Astrocyte (in vitro differentiated cells and primary cell): ENCODE measurements around the gene NR2F2. TPM values are rescaled to one million over a fixed set of nuclear protein-coding genes. Genes with fewer than 3 reads are reported as not detected.

Source experiments
- DNase-seq: peaks from one replicate; pipeline ENCODE4 v3.0.0-alpha.2; 2010; ENCODE audit warnings: low read depth
- FAIRE-seq: peaks from 2 replicates; lab custom pipeline; 2011; peaks lifted over from hg19 to GRCh38; lab: Jason Lieb, UNC
- H2AFZ ChIP-seq: 2 replicates; pipeline ENCODE4 v1.6.0; 2012; ENCODE audit warnings: low read depth, low read length, inconsistent platforms
- H3K27ac ChIP-seq: 2 replicates; pipeline ENCODE4 v1.5.1; 2011; ENCODE audit warnings: low read depth, low read length, inconsistent platforms
- H3K27me3 ChIP-seq: 2 replicates; pipeline ENCODE4 v1.6.0; 2011; ENCODE audit warnings: low read length, inconsistent platforms; ENCODE audit not compliant: insufficient read depth
- H3K36me3 ChIP-seq: 2 replicates; pipeline ENCODE4 v1.5.1; 2011; ENCODE audit warnings: low read length, inconsistent platforms; ENCODE audit not compliant: insufficient read depth
- H3K4me1 ChIP-seq: 2 replicates; pipeline ENCODE4 v1.5.1; 2011; ENCODE audit warnings: low read length, inconsistent platforms; ENCODE audit not compliant: insufficient read depth
- H3K4me2 ChIP-seq: 2 replicates; pipeline ENCODE4 v1.6.0; 2012; ENCODE audit warnings: low read length, inconsistent platforms
- H3K4me3 ChIP-seq: 2 replicates; pipeline ENCODE4 v1.5.1; 2011; ENCODE audit warnings: low read depth, mild to moderate bottlenecking, low read length, inconsistent platforms; ENCODE audit not compliant: insufficient read depth
- H3K79me2 ChIP-seq: 2 replicates; pipeline ENCODE4 v1.6.0; 2012; ENCODE audit warnings: mild to moderate bottlenecking, low read length, inconsistent platforms; ENCODE audit not compliant: insufficient read depth
- H3K9ac ChIP-seq: 2 replicates; pipeline ENCODE4 v1.6.0; 2012; ENCODE audit warnings: mild to moderate bottlenecking, low read length, inconsistent platforms
- H3K9me3 ChIP-seq: 2 replicates; pipeline ENCODE4 v1.5.1; 2012; ENCODE audit warnings: low read depth, mild to moderate bottlenecking, low read length, inconsistent platforms; ENCODE audit not compliant: insufficient read depth
- H4K20me1 ChIP-seq: 2 replicates; pipeline ENCODE4 v1.6.0; 2012; ENCODE audit warnings: low read length, inconsistent platforms; ENCODE audit not compliant: insufficient read depth
- H3K27ac Mint-ChIP-seq: one replicate; pipeline ENCODE4 v1.8.0; 2021; ENCODE audit warnings: mild to moderate bottlenecking, mixed read lengths; ENCODE audit not compliant: unreplicated experiment
- H3K27me3 Mint-ChIP-seq: one replicate; pipeline ENCODE4 v1.8.0; 2021; ENCODE audit warnings: low read depth, mixed read lengths; ENCODE audit not compliant: unreplicated experiment
- H3K36me3 Mint-ChIP-seq: one replicate; pipeline ENCODE4 v1.8.0; 2021; ENCODE audit warnings: low read depth, mixed read lengths; ENCODE audit not compliant: unreplicated experiment
- H3K4me1 Mint-ChIP-seq: one replicate; pipeline ENCODE4 v1.8.0; 2021; ENCODE audit warnings: low read depth, mixed read lengths; ENCODE audit not compliant: unreplicated experiment
- H3K4me3 Mint-ChIP-seq: one replicate; pipeline ENCODE4 v1.8.0; 2021; ENCODE audit warnings: mild to moderate bottlenecking, moderate library complexity, mixed read lengths; ENCODE audit not compliant: unreplicated experiment
- H3K9me3 Mint-ChIP-seq: one replicate; pipeline ENCODE4 v1.8.0; 2021; ENCODE audit warnings: mild to moderate bottlenecking, mixed read lengths; ENCODE audit not compliant: unreplicated experiment
- EZH2 ChIP-seq: IDR thresholded peaks from 2 replicates; pipeline ENCODE4 v1.6.1; 2012; ENCODE audit warnings: mild to moderate bottlenecking, low read length, inconsistent platforms; ENCODE audit not compliant: insufficient read depth
- total RNA-seq: library from RNA; stranded (reverse); gene quantifications from 2 replicates; pipeline ENCODE4 v1.2.1, GENCODE V29; 2021
- TF ChIP-seq, protein P1 (sequence below): IDR thresholded peaks from 2 replicates; pipeline ENCODE4 v1.5.1; 2011; ENCODE audit warnings: low read depth, mild to moderate bottlenecking, inconsistent platforms, low read length, moderate library complexity; ENCODE audit not compliant: insufficient read depth

NR2F2 gene
- total RNA-seq, 1 donor from 2014 or later = 75.8 TPM

DNA sequence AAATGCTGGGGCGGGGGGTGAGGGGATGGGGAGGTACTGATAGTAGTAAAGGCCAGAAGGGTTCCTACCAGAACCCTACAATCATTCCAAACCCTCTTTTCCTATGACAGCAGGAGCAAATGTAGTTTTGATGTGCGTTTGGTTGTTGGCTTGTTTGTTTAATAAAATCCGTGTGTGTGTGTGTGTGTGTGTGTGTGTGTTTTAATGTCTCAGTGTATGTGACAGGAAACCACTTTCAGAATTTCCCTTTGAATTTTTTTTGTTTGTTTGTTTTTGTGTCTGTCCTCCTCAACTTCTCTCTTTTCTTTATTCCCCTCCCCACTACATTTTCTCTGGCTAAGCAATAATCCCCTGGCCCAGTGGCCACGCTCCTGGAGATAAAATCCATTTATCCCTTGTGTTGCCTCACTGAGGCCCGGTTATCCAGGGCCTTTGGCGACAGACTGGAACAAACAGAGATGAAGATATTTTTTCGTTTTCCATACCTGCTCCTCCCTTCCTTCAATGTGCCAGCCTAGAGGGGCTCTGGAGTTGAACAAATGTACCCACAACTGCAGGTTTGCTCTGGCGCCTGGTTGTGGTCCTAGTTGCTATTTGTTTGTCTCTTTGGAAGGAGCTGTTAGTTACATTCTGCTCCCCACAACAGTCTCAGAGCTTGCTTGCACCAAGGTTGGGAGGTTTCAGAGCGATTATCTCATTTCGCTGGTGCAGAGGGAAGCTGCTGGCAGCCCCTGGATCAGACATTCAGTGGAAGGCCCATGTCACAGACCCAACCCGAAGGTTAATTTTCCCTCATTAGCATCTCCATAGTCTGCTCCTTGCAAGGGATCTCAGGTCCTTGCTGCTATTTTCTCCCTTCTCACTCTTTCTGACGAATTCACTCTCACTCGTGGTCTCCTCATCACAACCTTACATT, 17.9 kb downstream of the NR2F2 start:
- Histone ChIP-seq H3K27me3 (no peaks in the 10 kb centered on the region), H3K9ac (peak overlapping the region; percentile 96), H2AFZ (no peak overlapping the region), H3K36me3 (peaks cover 21% of the 10 kb centered on the region), H3K4me1 (peaks cover 91% of the 10 kb centered on the region), H3K4me3 (peak overlapping the region; percentile 36), H3K79me2 (peaks cover 93% of the 10 kb centered on the region), H3K9me3 (no peaks in the 10 kb centered on the region), H3K27ac (peak overlapping the region; percentile 90), H3K4me2 (peak overlapping the region; percentile 93), H4K20me1 (peaks cover 35% of the 10 kb centered on the region)
- Mint-ChIP-seq H3K27ac (peak overlapping the region; percentile 72), H3K4me3 (no peak overlapping the region), H3K9me3 (peaks cover 10% of the 10 kb centered on the region), H3K36me3 (peaks cover 30% of the 10 kb centered on the region), H3K4me1 (peaks cover 46% of the 10 kb centered on the region), H3K27me3 (peaks cover 82% of the 10 kb centered on the region)
- no peak for TF ChIP-seq EZH2
- TF ChIP-seq, protein P1, sequence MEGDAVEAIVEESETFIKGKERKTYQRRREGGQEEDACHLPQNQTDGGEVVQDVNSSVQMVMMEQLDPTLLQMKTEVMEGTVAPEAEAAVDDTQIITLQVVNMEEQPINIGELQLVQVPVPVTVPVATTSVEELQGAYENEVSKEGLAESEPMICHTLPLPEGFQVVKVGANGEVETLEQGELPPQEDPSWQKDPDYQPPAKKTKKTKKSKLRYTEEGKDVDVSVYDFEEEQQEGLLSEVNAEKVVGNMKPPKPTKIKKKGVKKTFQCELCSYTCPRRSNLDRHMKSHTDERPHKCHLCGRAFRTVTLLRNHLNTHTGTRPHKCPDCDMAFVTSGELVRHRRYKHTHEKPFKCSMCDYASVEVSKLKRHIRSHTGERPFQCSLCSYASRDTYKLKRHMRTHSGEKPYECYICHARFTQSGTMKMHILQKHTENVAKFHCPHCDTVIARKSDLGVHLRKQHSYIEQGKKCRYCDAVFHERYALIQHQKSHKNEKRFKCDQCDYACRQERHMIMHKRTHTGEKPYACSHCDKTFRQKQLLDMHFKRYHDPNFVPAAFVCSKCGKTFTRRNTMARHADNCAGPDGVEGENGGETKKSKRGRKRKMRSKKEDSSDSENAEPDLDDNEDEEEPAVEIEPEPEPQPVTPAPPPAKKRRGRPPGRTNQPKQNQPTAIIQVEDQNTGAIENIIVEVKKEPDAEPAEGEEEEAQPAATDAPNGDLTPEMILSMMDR = no peak
- no peak for DNase-seq
- FAIRE-seq = no peak

DNA sequence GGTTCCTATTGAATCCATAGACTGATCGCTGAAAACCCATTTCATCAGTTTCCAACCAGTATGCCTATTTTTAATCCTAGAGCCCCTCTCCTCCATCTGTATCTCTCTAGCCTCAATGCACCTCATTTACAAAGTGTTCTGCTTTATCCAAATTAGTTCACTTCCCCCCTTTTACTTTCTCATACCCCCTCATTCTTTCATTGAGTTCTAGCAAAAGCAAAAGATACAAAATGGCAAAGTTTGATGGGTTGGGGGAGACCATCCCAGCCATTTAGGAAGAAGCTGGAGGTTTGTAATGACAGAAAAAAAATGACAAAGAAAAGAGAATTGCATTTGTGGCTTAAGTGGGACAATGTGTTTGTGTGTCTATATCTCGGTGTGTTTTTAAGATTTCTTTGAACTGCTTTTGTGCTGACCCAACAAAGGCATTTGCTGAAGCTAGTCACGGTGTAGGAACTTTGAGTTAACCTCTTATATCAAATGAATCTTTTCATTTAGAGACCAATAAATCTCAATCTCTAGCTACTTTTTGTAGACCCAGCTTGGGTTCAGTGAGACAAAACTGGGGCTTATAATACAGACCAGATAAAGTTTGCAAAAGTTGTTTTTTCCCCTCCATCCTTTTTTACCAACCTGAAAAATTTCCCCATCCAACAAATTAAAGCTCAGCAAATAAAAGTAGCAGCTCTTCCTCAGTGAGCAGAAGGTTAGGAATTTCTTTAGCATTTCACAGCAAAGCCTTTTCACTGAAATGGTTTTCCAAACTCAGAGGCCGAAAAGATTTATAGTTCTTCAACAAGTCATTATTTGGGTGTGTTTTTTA, 18.7 kb downstream of the NR2F2 start:
- peak overlapping the region; percentile 93 for H3K4me2 ChIP-seq
- H3K4me1 Mint-ChIP-seq = peaks cover 41% of the 10 kb centered on the region

More for the DNA sequence above, 18.7 kb downstream of the NR2F2 start:
- Histone ChIP-seq H3K9ac (peak overlapping the region; percentile 96), H3K9me3 (no peaks in the 10 kb centered on the region), H4K20me1 (peaks cover 35% of the 10 kb centered on the region), H3K4me1 (peaks cover 88% of the 10 kb centered on the region), H3K79me2 (peaks cover 84% of the 10 kb centered on the region), H2AFZ (no peak overlapping the region), H3K27ac (peak overlapping the region; percentile 90), H3K4me3 (peak overlapping the region; percentile 36), H3K27me3 (no peaks in the 10 kb centered on the region), H3K36me3 (peaks cover 21% of the 10 kb centered on the region)
- Mint-ChIP-seq H3K4me3 (no peak overlapping the region), H3K36me3 (peaks cover 25% of the 10 kb centered on the region), H3K9me3 (peaks cover 9% of the 10 kb centered on the region), H3K27ac (no peak overlapping the region), H3K27me3 (peaks cover 78% of the 10 kb centered on the region)
- DNase-seq = no peak
- no peak for TF ChIP-seq EZH2
- TF ChIP-seq, protein P1 = no peak
- FAIRE-seq = no peak
